NCI-H2029 treated with DMSO at 0.1 percent for 48 hours (cell line): ENCODE data around the gene GNAI3.
A peak's percentile ranks its signal among the peaks of the same experiment; 100 is the strongest.
"Not testable (repeated sequence)": the region's sequence is repeated elsewhere in the genome, so short reads cannot be mapped to it uniquely, and the experiment has no call there.

Experiments
- DNase-seq: peaks from one replicate; lab custom pipeline; 2025; lab: John Stamatoyannopoulos, UW

The GNAI3 gene

DNA sequence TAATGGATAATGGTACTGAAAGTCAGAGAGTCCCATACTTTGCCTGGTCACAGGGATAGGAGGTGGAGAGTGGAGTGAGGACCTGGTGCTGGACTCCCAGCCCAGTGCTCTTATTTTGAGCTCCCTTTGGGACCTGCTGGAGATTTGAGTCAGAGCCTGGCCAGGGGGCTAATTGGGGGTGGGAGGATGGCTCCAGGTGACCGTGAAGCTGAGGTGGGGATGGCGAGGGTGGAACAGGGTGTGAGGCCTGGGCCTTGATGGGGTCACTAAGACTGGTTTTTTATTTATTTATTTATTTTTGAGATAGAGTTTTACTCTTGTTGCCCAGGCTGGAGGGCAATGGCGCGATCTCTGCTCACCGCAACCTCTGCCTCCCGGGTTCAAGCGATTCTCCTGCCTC lies 89.0 kb downstream of the GNAI3 start:
- no peak for DNase-seq

DNA sequence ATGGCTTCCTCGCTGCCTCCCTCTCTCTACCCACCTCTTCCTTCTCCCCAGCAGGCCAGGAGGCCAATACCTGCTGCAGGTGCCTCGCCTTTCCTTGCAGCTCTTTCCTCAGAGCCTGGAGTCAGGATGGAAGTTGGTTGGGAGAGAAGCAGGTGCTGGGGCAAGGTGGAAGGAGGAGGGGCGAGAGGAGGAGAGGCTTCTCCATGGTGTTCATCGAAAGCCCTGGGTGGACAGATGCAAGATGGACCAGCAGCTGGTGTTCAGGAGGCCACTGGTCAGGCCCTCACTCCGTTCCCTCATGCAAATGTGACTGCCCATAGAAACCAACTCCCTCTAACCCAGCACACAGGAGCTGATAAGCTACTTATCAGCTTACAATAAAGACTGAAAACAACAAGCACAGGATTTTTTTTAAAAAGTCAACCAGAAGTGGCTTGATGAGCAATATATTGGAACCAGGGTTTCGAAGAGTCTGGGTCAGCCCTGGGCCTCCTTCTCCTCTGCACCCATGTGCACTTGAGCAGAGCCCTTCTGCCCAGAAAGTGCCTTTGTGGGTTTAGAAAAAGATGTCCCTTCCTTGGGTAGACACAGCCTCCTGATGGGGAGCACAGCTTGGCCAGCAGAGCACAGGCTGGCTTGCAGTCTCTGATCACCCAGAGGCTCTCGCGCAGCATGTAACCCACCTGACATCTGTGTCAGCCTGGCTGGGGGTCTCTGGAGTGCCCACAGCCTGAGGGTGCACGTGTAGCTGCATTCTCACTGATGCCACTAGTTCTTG lies 90.8 kb downstream of the GNAI3 start:
- DNase-seq: no peak

DNA sequence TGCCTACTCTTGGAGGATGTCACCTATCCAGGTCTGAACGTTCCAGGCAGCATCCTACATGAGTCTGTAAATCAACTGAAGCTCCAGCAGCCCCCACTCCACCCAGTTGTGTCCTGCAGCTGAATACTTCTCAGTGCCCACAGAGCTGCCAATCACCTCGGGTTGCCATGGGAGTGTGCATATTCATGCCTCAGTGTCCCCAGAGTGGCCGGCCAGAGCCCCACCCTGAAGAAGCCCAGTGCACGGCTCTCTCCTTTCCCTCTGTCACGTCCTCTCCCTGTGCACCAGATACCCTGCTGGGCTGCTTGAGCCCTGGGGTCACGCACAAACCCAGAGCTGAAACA lies 91.4 kb downstream of the GNAI3 start:
- DNase-seq: no peak

DNA sequence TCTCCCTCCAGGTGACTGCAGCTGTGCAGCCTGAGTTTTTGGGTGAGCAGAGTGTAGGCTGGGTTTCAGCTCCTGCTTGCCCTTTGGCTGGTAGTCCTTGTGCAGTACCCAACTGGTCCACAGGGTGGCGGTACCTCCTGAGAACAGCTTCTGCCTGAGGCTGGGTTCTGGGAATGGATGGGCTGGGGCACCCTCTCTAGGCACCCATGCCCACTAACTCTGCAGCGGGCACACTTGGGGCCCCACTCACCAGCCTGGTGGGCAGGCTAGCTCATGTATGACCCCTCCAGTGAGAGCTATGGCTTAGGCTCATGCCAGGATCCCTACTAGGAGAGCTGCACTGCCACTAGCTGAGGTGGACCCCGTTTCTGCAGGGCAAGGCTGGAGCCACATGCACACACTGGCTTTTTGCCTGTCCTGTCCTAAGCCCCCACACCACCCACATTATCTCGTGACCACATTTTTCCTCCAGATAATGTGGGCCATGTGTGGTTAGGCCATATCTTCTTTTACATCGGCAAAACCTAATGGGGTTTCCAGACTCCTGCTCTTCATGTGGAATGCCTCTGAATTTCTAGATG lies 92.0 kb downstream of the GNAI3 start:
- DNase-seq: no peak

DNA sequence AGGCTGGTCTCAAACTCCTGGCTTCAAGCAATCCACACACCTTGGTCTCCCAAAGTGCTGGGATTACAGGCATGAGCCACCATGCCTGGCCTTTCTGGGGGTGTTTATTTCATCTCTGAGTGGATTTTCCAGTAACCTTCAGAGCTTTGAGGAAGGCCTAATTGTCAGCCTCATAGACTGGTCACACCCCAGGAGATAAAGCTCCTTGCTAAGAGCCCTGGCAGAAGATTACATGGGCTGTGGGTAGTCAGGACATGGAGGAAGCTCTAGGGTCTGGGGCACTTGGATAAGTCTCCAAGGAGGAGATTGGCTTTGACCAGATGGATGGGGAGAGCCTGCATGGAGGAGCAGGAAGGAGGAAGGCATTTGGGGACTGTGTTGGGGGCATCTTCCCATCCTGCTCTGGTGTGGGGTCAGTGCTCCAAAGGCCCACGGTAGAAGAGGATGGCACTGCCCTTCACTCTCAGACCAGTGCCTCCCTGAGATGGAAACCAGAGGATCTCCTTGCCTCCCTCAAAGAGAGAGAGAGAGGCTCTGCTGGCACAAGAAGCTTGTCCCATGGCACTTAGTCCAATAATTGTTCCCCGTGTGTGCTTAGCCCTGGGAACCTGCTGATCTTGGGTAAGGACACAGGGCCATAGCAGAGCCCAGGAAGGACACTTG lies 92.8 kb downstream of the GNAI3 start:
- no peak for DNase-seq

DNA sequence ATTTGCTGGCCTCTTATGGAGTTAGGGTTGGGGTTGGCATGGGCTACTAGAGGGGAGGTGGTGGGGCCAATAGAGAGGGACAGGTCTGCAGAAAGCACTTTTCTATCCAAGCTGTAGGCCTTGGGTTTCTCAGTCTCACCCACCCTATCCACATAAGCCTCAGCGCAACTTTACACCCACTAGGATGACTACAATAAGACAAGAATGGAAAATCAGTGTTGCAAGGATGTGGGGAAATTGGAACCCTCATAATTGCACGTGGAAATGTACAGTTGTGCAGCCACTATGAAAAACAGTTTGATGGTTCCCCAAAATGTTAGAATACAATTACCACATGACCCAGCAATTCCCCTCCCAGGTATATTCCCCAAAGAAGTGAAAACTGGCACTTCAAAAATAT lies 93.4 kb downstream of the GNAI3 start:
- no peak for DNase-seq

DNA sequence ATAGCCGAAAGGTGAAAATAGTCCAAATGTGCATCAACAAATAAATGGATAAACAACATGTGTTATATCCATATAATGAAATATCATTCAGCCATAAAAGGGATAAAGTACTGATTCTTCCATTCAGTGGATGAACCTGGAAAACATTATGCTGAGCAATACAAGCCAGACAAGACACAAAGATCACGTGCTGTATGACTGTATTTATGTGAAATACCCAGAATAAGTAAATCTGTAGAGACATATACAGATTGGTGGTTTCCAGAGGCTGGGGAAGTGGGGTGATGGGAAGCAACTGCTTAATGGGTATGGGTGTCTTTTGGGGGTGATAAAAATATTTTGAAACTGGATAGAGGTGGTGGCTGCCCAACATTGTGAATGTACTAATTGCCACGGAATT lies 94.2 kb downstream of the GNAI3 start:
- DNase-seq: no peak

DNA sequence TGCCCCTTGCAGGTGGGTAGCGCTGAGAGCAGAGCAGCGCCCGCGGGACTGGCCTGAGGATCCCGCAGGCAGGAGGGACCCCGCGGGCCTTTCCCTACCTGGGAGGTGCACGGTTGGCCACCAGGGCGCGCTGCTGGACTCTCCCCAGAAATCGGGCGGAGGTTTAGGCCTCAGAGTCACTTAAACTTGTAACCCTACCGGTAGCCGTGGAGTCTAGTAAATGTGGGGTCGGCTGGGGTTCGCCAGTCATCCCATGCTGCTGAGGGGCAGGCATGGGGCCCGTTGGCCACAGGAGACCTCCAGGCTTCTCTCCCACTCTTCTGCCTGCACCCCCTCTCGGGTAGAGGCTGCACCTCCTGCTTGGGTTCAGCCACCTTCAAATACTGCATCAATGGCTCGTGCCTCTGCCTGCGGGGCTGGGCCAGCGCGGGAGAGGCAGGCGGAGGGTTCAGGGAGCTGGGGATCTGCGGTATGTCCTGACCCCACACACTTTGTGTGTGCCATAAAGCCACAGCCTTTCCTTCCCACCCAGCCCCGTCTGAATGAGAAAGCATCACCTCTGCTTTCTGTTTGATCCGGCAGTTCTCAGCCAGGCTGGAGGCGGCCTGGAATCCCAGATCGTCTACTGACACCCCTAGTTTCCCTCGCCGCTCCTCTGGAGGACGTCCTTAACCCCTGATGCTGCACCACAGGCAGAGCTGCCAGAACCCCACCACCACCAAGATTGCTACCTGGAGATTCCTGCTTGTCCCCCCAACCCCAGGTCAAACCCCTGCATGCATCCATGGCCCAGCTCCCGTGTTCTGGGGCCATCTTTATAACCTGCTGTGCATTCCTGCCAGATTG lies 95.2 kb downstream of the GNAI3 start:
- no peak for DNase-seq

DNA sequence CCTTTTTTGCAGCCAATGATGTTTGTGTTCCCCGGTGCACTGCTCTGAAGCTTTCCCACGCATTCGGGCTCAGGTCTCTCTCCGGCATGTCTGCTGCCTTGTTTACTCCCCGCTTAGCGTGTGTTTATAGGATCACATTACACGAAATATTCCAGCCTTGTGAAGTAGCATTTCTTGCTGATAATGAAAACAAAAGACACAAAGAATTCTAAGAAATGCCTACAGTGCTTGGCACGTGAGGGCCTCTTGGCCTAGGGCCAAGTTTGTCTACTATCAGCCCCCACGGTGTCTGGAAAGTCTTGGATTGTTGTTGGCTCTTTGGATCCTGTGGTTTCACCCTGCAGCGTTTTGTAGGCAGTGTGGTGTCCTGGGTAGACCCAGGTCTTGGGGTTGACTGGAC lies 96.3 kb downstream of the GNAI3 start:
- DNase-seq: no peak

DNA sequence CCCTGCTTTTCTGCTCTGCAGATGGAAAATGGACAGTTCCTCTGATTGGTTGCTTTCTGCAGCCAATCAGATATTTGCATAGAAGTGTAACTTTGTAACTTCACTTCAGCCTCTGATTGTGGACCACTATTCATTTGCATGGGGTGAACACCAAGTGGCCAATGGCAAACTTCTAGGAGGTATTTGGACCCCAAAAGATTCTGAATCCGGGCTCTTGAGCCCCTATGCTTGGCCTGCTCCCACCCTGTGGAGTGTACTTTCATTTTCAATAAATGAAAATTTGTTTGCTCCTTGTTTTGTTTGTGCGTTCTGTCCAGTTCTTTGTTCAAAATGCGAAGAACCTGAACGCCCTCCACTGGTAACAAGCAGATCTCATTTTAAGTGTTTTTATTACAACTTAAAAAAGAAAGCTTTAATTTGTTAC lies 101.1 kb downstream of the GNAI3 start:
- no peak for DNase-seq

DNA sequence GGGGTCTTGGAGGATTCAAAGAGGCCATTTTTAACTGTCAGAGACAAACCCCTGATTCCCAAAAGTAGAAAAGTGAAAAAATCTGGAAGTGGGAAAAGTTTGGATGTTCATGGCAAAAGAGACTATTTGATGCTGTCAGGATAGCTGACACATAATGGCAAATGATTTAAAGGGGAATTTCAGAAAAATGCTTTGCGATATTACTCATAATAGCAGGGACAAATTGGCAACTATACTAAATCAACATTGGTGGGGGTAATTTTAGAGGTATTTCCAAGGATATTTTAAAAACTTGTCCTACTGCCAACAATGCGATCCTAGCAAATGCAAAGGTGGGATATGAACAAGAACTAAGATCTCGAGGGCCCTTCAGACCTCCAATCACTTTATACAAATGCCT lies 102.2 kb downstream of the GNAI3 start:
- no peak for DNase-seq

DNA sequence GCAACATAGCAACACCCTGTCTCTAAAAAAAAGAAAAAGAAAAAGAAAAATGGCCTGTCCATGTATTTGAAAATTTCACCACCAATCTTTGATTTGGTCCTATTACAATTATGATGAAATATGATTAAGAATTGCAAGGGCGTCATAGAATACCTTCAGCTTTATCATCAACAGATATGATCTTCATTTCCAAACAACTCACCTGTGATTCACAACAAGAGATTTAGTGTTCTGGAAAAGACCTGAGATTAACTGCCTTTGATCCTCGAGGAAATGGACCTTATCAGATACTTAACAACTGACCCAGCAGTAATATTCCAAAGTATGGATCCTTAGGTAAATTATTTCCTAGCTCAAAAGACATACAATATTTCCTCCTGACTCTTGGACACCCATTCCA lies 104.0 kb downstream of the GNAI3 start:
- DNase-seq: no peak

DNA sequence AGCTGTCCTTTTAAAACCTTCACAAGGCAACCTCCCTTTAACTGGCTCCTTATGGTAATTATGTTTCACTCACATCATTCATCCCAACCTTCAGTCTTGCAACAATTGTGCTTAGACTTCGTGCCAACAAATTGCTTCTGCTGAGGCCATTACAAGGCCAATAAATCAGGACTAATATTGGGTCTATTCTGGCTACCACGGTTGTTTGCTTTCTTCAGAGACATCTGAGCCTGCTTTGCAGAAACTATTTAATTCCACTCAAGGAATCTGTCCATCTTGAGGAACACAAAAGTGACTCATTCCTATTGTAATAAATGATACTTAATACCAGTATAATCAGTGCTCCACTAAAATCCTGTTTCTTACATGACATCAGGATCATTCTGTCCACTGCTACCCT lies 104.9 kb downstream of the GNAI3 start:
- DNase-seq: no peak

DNA sequence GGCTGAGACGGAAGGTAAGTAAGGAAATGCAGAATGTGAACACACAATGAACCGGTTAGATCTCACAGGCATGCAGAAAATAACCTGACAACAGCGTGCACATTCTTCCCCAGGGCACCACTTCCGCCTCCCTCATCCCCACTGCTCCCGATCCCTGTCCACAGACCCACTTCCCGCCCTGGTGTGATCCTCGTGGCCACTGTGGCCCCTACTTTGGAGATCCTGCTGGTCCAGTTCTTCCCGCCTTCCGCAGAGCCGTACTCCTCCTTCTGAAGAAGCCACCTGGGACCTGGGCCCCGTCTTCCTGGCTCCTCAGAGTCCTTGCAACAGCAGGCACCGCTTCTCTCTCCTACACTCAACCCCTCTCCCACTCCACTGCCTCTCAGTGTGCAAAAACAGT lies 106.1 kb downstream of the GNAI3 start:
- no peak for DNase-seq

DNA sequence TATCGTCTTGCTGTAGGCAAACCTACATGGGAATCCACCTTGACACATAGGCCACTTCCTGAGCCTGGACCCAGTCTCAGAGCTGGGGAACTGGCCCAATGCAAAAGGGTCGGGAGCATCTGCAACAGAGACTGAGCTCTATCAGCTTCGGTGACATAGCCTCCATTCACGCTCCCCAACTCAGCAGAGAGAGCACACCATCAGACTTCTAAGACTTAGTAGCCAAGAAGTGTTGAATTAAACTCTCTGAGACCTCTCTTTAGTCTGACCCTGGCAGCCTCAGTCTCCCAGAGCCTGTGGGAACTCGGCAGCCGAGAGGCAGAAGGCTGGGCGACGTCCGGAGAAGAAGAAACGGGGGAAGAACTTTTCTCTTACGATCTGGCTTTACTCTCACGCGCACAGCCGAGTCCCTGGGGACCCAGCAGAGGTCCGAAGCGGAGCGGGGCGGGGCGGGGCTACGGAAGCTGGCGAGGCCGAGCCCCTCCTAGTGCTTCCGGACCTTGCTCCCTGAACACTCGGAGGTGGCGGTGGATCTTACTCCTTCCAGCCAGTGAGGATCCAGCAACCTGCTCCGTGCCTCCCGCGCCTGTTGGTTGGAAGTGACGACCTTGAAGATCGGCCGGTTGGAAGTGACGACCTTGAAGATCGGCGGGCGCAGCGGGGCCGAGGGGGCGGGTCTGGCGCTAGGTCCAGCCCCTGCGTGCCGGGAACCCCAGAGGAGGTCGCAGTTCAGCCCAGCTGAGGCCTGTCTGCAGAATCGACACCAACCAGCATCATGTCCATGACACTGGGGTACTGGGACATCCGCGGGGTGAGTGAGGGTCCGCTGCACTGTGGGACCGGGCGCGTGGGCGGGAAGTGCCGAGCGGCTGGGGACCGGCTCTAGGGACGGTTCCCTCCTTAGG lies 107.5 kb downstream of the GNAI3 start, which contains the start of gene GSTM4:
Gene GSTM4 (plus strand): TSS at position 485 of the 905 bp plus-strand sequence. CDS start 291 bp downstream, at position 776.
- DNase-seq: peak; percentile 4

DNA sequence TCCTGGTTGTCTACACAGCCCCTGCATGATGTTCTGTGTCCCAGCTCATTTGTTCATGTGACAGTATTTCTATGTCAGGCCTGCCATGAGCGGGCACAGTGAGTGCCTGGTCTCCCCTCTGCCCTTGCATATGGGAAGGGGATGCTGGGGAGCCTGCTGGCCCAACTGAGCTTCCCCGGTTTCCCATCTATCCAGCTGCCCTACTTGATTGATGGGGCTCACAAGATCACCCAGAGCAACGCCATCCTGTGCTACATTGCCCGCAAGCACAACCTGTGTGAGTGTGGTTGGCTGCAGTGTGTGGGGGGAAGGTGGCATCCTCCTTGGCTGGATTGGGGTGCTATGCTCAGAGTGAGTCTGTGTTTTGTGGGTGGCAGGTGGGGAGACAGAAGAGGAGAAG lies 109.0 kb downstream of the GNAI3 start:
- no peak for DNase-seq

DNA sequence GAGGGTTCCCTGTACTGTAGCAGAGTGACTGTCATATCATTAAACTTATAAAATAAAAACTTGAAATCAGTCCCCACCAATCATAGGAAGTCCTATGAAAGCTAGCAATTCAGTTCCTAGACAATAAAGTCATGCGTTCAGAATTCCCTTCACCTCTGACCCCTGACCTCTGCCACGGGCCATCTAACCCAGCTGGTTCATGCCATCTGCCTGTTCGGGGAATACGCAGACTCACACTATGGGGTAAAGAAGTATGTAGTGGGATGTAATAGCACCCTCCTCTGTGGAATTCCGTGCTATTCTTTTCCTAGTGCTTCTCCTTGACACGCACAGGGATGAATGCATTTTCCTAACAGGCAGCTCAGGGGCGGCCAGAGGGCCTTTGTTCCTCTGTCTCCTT lies 109.6 kb downstream of the GNAI3 start:
- DNase-seq: no peak

DNA sequence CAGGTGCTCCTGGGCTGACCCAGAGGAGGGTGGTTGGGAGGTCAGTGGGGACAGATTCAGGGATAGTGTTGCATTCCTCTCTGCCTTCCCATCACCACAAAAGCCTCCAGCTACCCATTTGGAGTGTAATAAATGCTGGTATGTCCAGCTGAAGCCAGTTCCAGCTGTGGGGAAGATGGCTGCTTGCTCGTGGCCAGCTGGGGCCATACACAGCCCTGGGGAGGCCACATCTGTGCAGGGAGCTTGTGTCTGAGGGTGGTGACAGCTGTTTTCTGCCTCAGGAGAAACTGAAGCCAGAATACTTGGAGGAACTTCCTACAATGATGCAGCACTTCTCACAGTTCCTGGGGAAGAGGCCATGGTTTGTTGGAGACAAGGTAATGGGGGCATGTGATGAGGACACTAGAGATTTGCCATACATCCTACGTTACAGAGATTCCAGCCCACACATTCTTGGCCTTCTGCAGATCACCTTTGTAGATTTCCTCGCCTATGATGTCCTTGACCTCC lies 110.2 kb downstream of the GNAI3 start:
- DNase-seq: no peak

DNA sequence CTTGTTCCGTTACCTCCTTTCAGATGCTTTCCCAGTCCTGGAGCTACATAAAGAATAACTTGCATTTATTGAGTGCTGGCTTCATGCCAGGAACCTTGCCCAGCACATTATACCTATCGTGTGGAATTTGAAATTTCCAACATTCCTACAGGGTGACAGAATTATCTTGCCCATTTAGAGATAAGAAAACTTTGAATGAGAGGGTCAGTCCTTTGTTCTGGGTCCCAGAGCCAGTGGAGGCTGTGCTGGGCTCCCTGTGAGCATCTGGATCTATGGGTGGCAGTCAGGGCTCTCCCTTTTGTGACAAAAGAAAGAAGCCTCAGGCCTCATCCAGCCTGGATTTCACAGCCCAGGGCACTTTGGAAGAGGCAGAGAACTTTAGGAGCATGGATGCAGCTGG lies 110.7 kb downstream of the GNAI3 start:
- DNase-seq: no peak

DNA sequence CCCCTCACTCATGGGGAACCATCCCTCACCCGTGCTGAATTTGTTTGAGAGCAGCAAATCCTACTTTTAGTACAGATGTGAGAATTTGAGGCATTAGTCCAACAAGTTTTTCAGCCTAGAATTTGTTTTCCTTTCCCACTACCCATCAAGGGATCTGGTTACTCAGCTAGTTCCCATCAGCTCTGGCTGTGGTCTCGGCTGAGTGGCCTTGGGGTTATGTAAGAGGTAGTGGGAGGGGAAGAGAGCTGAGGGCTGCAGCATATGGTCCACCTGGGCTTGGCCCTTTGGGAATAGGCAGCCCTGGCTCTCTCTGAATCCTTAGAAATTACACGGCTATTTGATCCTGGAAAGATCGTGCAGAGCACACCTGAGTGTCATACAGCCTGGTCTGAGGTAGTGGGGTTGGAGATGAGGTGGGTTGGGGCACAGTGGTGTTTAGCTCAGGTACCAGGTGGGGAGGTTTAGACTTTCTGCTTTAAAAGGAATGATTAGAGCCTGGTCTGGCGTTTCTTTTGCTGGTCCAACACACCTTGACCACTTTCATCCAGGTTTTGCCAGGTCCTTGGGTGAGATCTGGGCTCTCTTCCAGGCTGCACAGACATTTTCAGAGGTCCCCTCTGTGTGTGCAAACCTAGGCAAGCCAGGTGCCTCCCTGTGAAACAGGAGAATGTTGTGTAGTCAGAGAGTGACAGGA lies 111.7 kb downstream of the GNAI3 start:
- DNase-seq: no peak

DNA sequence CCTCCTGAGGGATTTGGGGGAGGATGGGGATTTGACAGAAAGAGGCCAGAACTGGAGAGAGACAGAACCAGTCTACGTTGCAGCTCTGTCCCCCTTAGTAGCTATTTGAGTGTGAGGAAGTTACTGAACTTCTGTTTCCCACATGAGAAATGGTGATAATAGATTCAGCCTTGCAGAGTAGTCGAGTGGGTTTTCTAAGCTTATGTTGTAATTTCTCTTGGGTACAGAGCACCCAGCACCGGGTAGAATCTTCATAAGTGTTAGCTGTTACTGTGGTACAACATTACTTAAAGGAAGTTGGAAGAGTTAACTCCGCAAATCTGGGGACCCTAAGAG lies 112.2 kb downstream of the GNAI3 start:
- not testable (repeated sequence) for DNase-seq
